HTERT RPE-1 (cell line): Measurements from ENCODE around the gene SLX1A.
"Not testable (repeated sequence)": the region's sequence is repeated elsewhere in the genome, so short reads cannot be mapped to it uniquely, and the experiment has no call there.

Source experiments
- in situ Hi-C: fragments of 300-500 bp; cut with MboI; formaldehyde crosslinking; loops from 4 replicates; pipeline ENCODE4 v1.14.3; 2020; ENCODE audit warnings: low sequenced_read_pairs

Gene SLX1A

GRCh38 chr16:30193615-30194014 lies at the start of gene SLX1A, which contains the start of gene BOLA2B:
SLX1A (plus strand) TSS chr16:30193875; CDS start chr16:30194085, 210 bp downstream.
BOLA2B (minus strand) TSS chr16:30193666; CDS start chr16:30193595, 71 bp downstream.
- in situ Hi-C loops = not testable (repeated sequence)

DNA sequence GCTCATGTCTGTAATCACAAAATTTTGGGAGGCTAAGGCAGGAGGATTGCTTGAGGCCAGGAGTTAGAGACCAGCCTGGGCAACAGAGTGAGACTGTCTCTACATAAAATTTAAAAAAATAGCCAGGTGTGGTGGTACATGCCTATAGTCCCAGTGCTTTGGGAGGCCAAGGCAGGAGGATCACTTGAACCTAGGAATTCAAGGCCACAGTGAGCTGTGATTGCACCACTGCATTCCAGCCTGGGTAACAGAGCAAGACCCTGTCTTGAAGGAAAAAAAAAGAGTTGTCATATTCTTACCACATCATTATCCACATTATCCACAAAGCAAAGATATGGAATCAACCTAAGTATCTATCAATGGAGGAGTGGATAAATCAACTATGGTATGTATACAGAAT lies 49.7 kb upstream of the SLX1A start:
- in situ Hi-C loops = no loop called here

DNA sequence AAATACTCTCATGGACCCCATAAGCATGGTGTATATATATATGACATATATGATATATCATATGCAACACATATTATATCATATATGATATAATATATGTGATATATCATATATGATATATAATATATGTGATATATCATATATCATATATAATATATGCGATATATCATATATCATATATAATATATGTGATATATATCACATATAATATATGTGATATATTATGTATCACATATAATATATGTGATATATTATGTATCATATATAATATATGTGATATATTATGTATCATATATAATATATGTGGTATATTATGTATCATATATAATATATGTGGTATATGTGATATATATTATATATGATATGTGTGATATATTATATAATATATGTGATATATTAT lies 48.8 kb upstream of the SLX1A start:
- in situ Hi-C loops = no loop called here

DNA sequence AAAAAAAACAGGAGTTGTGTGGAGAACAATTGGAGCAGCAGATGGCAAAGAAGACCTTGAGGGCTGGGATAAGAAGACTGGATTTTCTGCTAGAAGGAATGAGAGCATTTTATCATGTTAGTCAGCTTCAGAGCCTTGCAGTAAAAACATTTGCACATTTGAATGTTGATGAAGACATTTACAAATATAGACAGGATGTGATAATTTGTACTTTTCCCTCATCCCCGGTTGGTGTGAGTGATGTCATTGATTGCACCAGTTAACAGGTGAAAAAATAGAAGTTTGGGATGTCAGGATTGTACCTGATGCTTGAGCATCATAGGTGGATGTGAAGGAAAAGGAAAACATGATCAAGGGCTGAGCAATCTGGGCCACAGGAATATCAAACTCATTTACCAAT lies 48.0 kb upstream of the SLX1A start:
- in situ Hi-C loops = no loop called here

- in situ Hi-C loops = no loop called here
Measured at GRCh38 chr16:30147843-30148510, 45.7 kb upstream of the SLX1A start.

GRCh38 chr16:30149250-30149930 lies 44.3 kb upstream of the SLX1A start:
- in situ Hi-C loops = no loop called here

GRCh38 chr16:30151091-30151490 lies 42.6 kb upstream of the SLX1A start:
- in situ Hi-C loops = no loop called here

DNA sequence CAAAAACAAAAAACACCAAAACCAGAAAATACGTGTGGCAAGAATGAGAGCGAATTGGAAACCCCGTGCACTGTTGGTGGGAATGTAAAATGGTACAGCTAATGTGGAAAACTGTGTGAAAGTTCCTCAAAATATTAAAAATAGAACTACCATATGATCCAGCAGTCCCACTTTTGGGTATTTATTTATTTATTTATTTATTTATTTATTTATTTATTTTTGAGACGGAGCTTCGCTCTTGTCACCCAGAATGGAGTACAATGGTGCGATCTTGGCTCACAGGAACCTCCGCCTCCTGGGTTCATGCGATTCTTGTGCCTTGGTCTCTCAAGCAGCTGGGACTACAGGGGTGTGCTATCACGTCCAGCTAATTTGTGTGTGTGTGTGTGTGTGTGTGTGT lies 41.2 kb upstream of the SLX1A start:
- in situ Hi-C loops = no loop called here

DNA sequence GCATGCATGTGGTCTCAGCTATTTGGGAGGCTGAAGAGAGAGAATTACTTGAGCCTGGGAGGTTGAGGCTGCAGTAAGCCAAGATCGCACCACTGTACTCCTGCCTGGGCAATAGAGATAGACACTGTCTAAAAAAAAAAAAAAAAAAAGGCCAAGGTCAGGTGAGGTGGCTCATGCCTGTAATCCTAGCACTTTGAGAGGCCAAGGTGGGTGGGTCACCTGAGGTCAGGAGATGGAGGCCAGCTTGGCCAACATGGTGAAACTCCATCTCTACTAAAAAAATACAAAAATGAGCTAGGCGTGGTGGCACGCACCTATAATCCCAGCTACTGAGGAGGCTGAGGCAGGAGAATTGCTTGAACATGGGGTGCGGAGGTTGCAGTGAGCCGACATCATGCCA lies 38.5 kb upstream of the SLX1A start:
- in situ Hi-C loops = no loop called here

DNA sequence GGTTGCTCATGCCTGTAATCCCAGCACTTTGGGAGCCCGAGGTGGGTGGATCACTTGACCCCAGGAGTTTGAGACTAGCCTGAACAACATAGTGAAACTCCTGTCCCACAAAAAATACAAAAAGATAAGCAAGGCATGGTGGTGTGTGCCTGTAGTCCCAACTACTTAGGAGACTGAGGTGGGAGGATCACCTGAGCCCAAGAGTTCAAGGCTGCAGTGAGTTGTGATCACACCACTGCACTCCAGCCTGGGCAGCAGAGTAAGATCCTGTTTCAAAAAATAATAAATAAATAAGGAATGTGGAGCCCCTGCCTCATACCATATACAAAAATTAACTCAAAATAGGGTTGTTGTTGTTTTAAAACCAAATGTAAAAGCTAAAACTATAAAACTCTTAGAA lies 36.5 kb upstream of the SLX1A start:
- in situ Hi-C loops = no loop called here

GRCh38 chr16:30163538-30163937 lies 30.1 kb upstream of the SLX1A start:
- in situ Hi-C loops = no loop called here

DNA sequence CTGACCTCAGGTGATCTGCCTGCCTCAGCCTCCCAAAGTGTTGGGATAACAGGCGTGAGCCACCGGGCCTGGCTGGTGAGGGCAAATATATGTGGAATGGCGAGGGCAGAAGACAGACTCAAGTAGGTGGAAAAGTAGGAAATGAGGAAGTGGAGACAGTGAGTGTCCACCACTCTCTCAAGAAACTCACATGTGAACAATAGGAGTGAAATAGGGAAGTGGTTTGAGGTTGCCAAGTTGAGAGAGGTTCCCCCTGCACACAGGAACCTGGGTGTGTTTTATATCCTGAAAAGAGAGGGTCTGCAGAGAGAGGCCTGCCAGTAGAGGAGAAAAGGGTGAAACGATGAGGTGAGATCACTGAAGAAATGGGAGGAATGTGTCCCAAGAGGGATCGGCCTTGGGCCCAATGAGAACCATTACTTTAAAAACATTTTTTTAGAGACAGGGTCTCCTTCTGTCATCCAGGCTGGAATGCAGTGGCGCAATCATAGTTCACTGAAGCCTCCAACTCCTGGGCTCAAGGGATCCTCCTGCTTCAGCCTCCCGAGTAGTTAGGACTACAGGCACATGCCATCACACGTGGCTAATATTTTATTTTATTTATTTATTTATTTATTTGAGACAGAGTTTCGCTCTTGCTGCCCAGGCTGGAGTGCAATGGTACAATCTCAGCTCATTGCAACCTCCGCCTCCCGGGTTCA lies 27.3 kb upstream of the SLX1A start:
- in situ Hi-C loops = no loop called here

DNA sequence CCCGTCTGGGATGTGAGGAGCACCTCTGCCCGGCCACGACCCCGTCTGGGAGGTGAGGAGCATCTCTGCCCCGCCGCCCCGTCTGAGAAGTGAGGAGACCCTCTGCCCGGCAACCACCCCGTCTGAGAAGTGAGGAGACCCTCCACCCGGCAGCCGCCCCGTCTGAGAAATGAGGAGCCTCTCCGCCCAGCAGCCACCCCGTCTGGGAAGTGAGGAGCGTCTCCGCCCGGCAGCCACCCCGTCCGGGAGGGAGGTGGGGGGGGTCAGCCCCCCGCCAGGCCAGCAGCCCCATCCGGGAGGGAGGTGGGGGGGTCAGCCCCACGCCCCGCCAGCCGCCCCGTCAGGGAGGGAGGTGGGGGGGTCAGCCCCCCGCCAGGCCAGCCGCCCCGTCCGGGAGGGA lies 24.9 kb upstream of the SLX1A start:
- in situ Hi-C loops = not testable (repeated sequence)

DNA sequence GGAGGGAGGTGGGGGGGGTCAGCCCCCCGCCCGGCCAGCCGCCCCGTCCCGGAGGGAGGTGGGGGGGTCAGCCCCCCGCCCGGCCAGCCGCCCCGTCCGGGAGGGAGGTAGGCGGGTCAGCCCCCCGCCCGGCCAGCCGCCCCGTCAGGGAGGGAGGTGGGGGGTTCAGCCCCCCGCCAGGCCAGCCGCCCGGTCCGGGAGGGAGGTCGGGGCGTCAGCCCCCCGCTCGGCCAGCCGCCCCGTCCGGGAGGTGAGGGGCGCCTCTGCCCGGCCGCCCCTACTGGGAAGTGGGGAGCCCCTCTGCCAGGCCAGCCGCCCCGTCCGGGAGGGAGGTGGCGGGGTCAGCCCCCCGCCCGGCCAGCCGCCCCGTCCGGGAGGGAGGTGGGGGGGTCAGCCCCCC lies 24.3 kb upstream of the SLX1A start:
- in situ Hi-C loops = not testable (repeated sequence)

- in situ Hi-C loops = not testable (repeated sequence)
Measured at GRCh38 chr16:30170145-30170544, 23.5 kb upstream of the SLX1A start.

- in situ Hi-C loops = no loop called here
Measured at GRCh38 chr16:30173054-30173453, 20.6 kb upstream of the SLX1A start.

GRCh38 chr16:30176876-30177275 lies 16.8 kb upstream of the SLX1A start:
- in situ Hi-C loops = not testable (repeated sequence)

DNA sequence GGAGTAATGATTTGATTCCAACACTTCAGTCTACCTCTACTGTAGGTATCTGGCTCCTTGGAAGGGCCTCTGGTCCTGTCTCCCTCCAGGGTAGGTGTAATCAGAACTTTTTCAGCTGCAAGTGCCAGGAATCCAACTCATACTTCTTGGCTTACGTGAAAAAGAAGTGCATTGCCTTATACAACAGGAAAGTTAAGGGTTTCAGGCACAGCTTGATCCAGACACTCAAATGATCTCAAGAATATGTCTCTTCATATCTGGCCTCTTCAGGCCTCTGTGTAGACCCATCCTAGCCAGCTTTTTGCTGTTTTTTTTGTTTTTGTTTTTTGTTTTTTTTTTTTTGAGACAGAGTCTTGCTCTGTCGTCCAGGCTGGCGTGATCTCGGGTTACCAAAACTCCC lies 14.5 kb upstream of the SLX1A start:
- in situ Hi-C loops = no loop called here

DNA sequence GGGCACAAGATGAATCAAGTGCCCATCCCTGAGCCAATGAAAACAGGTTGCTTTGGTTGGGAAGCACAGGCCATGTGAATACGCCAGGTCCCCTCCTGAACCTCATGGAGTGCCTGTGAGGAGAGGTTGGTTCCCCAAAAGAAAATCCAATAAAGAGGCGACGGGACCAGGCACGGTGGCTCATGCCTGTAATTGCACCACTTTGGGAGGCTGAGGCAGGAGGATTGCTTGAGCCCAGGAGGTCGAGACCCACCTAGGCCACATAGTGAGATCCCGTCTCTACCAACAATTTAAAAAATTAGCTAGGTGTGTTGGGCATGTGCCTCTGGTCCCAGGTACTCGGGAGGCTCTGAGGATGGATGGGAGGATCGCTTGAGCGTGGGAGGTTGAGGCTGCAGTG lies 13.7 kb upstream of the SLX1A start:
- in situ Hi-C loops = no loop called here

GRCh38 chr16:30180741-30181140 lies 12.9 kb upstream of the SLX1A start:
- in situ Hi-C loops = no loop called here

- in situ Hi-C loops = no loop called here
Measured at GRCh38 chr16:30183233-30184095, 10.2 kb upstream of the SLX1A start, which contains the start of gene CORO1A. CORO1A (plus strand) TSS chr16:30183602; CDS start chr16:30185210, 1,608 bp downstream.
